ENCODE data around the gene SP110. TPM values are rescaled to one million over a fixed set of nuclear protein-coding genes. Genes with fewer than 3 reads are reported as not detected.

The SP110 gene
- total RNA-seq, 1 donor from 2014 or later: 61.7 TPM

DNA sequence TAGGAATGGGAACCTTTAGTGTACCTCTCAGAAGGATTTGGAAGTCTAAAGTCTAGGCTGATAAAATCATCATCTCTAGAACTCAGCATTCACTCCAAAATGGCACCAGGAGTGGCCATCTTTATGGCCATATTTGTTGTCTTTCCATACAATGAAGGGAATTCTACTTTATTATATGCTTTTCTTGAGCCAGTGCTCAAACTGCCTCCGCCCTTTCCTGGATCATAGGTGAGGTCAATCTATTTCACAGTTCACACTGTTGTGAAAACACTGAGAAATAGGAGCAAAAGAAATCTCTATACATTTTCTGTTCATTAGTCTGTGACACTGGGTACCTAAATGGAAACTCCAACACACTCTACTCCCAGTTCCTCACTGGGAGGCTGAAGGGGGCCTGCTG lies 55.6 kb downstream of the SP110 start:
- Mint-ChIP-seq H3K36me3 (ENCODE audit: low read depth, unreplicated experiment) (peaks cover 23% of the 10 kb centered on the region), H3K4me1 (ENCODE audit: low read depth, unreplicated experiment) (no peaks in the 10 kb centered on the region), H3K27ac (ENCODE audit: unreplicated experiment) (no peak overlapping the region), H3K4me3 (ENCODE audit: unreplicated experiment) (no peak overlapping the region), H3K27me3 (ENCODE audit: low read depth, unreplicated experiment) (peaks cover 2% of the 10 kb centered on the region), H3K9me3 (ENCODE audit: unreplicated experiment) (no peaks in the 10 kb centered on the region)
- FAIRE-seq (no peak), DNase-seq (ENCODE audit: low read depth) (no peak)
- Histone ChIP-seq H3K9ac (ENCODE audit: low read length) (no peak overlapping the region), H3K27ac (ENCODE audit: low read depth, low read length) (no peak overlapping the region), H3K9me3 (ENCODE audit: insufficient read depth, low read depth, low read length) (no peaks in the 10 kb centered on the region), H3K27me3 (ENCODE audit: insufficient read depth, low read length) (no peaks in the 10 kb centered on the region), H2AFZ (ENCODE audit: low read depth, low read length) (no peak overlapping the region), H3K79me2 (ENCODE audit: insufficient read depth, low read length) (no peaks in the 10 kb centered on the region), H3K36me3 (ENCODE audit: insufficient read depth, low read length) (no peaks in the 10 kb centered on the region), H3K4me2 (ENCODE audit: low read length) (no peak overlapping the region), H3K4me3 (ENCODE audit: insufficient read depth, low read depth, low read length) (no peak overlapping the region), H3K4me1 (ENCODE audit: insufficient read depth, low read length) (no peaks in the 10 kb centered on the region), H4K20me1 (ENCODE audit: insufficient read depth, low read length) (no peaks in the 10 kb centered on the region)
- TF ChIP-seq, protein P1, sequence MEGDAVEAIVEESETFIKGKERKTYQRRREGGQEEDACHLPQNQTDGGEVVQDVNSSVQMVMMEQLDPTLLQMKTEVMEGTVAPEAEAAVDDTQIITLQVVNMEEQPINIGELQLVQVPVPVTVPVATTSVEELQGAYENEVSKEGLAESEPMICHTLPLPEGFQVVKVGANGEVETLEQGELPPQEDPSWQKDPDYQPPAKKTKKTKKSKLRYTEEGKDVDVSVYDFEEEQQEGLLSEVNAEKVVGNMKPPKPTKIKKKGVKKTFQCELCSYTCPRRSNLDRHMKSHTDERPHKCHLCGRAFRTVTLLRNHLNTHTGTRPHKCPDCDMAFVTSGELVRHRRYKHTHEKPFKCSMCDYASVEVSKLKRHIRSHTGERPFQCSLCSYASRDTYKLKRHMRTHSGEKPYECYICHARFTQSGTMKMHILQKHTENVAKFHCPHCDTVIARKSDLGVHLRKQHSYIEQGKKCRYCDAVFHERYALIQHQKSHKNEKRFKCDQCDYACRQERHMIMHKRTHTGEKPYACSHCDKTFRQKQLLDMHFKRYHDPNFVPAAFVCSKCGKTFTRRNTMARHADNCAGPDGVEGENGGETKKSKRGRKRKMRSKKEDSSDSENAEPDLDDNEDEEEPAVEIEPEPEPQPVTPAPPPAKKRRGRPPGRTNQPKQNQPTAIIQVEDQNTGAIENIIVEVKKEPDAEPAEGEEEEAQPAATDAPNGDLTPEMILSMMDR (IDR thresholded peaks at IDR 0.05; ENCODE audit: insufficient read depth, low read depth, low read length): no peak
- no peak for TF ChIP-seq EZH2 (IDR thresholded peaks at IDR 0.05; ENCODE audit: insufficient read depth, low read length)

DNA sequence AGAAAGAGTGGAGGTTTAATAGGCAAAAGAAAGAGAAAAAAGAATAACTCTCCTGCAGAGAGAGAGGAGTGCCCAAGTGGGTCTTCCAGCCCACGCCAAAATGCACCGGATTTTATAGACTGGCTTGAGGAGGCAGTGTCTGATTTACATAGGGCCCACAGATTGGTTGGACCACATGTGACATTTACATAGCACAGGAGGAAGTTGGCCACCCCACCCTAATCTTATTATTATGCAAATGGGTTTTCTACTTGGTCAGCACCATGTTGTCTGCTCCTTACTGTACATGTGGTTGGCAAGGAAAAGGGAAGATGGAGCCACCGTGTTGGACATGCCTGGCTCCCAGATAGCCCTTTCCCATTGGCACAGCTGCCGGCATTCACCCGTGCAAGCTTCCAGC lies 56.8 kb downstream of the SP110 start:
- Histone ChIP-seq H3K79me2 (ENCODE audit: insufficient read depth, low read length) (no peaks in the 10 kb centered on the region), H3K27me3 (ENCODE audit: insufficient read depth, low read length) (no peaks in the 10 kb centered on the region), H3K9ac (ENCODE audit: low read length) (no peak overlapping the region), H3K36me3 (ENCODE audit: insufficient read depth, low read length) (no peaks in the 10 kb centered on the region), H2AFZ (ENCODE audit: low read depth, low read length) (no peak overlapping the region), H3K9me3 (ENCODE audit: insufficient read depth, low read depth, low read length) (no peaks in the 10 kb centered on the region), H3K4me2 (ENCODE audit: low read length) (no peak overlapping the region), H3K4me3 (ENCODE audit: insufficient read depth, low read depth, low read length) (no peak overlapping the region), H4K20me1 (ENCODE audit: insufficient read depth, low read length) (no peaks in the 10 kb centered on the region), H3K27ac (ENCODE audit: low read depth, low read length) (no peak overlapping the region), H3K4me1 (ENCODE audit: insufficient read depth, low read length) (no peaks in the 10 kb centered on the region)
- TF ChIP-seq, protein P1 (IDR thresholded peaks at IDR 0.05; ENCODE audit: insufficient read depth, low read depth, low read length): no peak
- TF ChIP-seq EZH2 (IDR thresholded peaks at IDR 0.05; ENCODE audit: insufficient read depth, low read length): no peak
- H3K4me3 Mint-ChIP-seq (ENCODE audit: unreplicated experiment): no peak overlapping the region
- no peaks in the 10 kb centered on the region for H3K4me1 Mint-ChIP-seq (ENCODE audit: low read depth, unreplicated experiment)
- H3K27me3 Mint-ChIP-seq (ENCODE audit: low read depth, unreplicated experiment): peaks cover 2% of the 10 kb centered on the region
- peaks cover 3% of the 10 kb centered on the region for H3K9me3 Mint-ChIP-seq (ENCODE audit: unreplicated experiment)
- no peak for DNase-seq (ENCODE audit: low read depth)
- no peak overlapping the region for H3K27ac Mint-ChIP-seq (ENCODE audit: unreplicated experiment)
- no peak for FAIRE-seq
- H3K36me3 Mint-ChIP-seq (ENCODE audit: low read depth, unreplicated experiment): peaks cover 16% of the 10 kb centered on the region

DNA sequence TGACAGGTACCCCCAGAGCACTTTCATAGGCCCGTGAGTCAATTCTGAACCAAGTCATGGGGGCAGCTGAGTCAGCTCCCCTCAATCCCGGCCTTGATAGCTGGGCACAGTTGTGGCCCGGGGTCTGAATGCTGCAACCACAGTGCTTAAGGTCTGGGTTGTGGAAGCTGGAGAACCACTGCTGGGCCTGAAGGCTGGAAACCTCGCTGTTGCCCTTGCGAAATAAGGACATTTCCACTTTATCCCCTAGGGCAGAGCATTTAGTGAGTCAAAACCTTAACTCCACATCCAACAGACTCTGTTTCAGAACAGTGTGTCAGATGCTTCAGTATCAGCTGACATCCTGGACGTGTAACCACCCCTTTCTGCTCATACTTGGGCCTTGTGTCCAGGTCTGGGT lies 58.6 kb downstream of the SP110 start:
- peaks cover 9% of the 10 kb centered on the region for H3K36me3 Mint-ChIP-seq (ENCODE audit: low read depth, unreplicated experiment)
- H3K4me1 Mint-ChIP-seq (ENCODE audit: low read depth, unreplicated experiment): peaks cover 2% of the 10 kb centered on the region
- DNase-seq (ENCODE audit: low read depth) (no peak), FAIRE-seq (no peak)
- Histone ChIP-seq H2AFZ (ENCODE audit: low read depth, low read length) (no peak overlapping the region), H3K27ac (ENCODE audit: low read depth, low read length) (no peak overlapping the region), H3K4me3 (ENCODE audit: insufficient read depth, low read depth, low read length) (no peak overlapping the region), H4K20me1 (ENCODE audit: insufficient read depth, low read length) (no peaks in the 10 kb centered on the region), H3K36me3 (ENCODE audit: insufficient read depth, low read length) (no peaks in the 10 kb centered on the region), H3K79me2 (ENCODE audit: insufficient read depth, low read length) (no peaks in the 10 kb centered on the region), H3K9ac (ENCODE audit: low read length) (no peak overlapping the region), H3K27me3 (ENCODE audit: insufficient read depth, low read length) (no peaks in the 10 kb centered on the region), H3K9me3 (ENCODE audit: insufficient read depth, low read depth, low read length) (no peaks in the 10 kb centered on the region), H3K4me1 (ENCODE audit: insufficient read depth, low read length) (no peaks in the 10 kb centered on the region), H3K4me2 (ENCODE audit: low read length) (no peak overlapping the region)
- TF ChIP-seq, protein P1 (IDR thresholded peaks at IDR 0.05; ENCODE audit: insufficient read depth, low read depth, low read length): no peak
- TF ChIP-seq EZH2 (IDR thresholded peaks at IDR 0.05; ENCODE audit: insufficient read depth, low read length): no peak
- no peak overlapping the region for H3K4me3 Mint-ChIP-seq (ENCODE audit: unreplicated experiment)
- peaks cover 3% of the 10 kb centered on the region for H3K9me3 Mint-ChIP-seq (ENCODE audit: unreplicated experiment)
- H3K27me3 Mint-ChIP-seq (ENCODE audit: low read depth, unreplicated experiment): peaks cover 2% of the 10 kb centered on the region
- H3K27ac Mint-ChIP-seq (ENCODE audit: unreplicated experiment): no peak overlapping the region

Measured in astrocyte (in vitro differentiated cells and primary cell).